Naive thymus-derived CD8-positive, alpha-beta T cell (primary cell): ENCODE measurements around the gene PTPN5. TPM values are rescaled to one million over a fixed set of nuclear protein-coding genes. Genes with fewer than 3 reads are reported as not detected.

Experiments
- ATAC-seq, 2 donors: fragments of 150-1000 bp; cut with Tn5 transposase in 1 of 2; sonication (Bioruptor Pico), chemical (Tn5 transposase) in 1 of 2; 1 replicate in 1 of 2; 2 replicates in 1 of 2; pipeline ENCODE4 v1.10.0; 2021; ENCODE audit warnings: mild to moderate bottlenecking in 2 of 2, moderate library complexity in 2 of 2
- POLR2A ChIA-PET: fragments of 350-600 bp; sonication (Branson Sonifier 250); formaldehyde crosslinking; loops from one replicate; lab custom pipeline; 2021; ENCODE audit warnings: antibody characterized with exemption; lab: Charles Lee
- DNase-seq, 10 donors: peaks; one replicate each; pipeline versions ENCODE4 v3.0.0 to v3.0.0-alpha.2; 2020 to 2022
- H3K27ac Mint-ChIP-seq, 10 donors: one replicate each; pipeline ENCODE4 v1.8.0; 2020 to 2022; ENCODE audit warnings: mild to moderate bottlenecking in 10 of 10, mixed read lengths in 10 of 10, moderate library complexity in 4 of 10, inconsistent platforms in 1 of 10
- H3K27me3 Mint-ChIP-seq, 5 donors: one replicate each; pipeline ENCODE4 v1.8.0; 2021 to 2022; ENCODE audit warnings: mixed read lengths in 5 of 5
- H3K36me3 Mint-ChIP-seq, 3 donors: one replicate each; pipeline ENCODE4 v1.8.0; 2020 to 2022; ENCODE audit warnings: mixed read lengths in 3 of 3, mild to moderate bottlenecking in 2 of 3, inconsistent platforms in 1 of 3
- H3K4me1 Mint-ChIP-seq, 4 donors: one replicate each; pipeline ENCODE4 v1.8.0; 2021 to 2022; ENCODE audit warnings: mixed read lengths in 4 of 4
- H3K4me3 Mint-ChIP-seq, 10 donors: one replicate each; pipeline ENCODE4 v1.8.0; 2020 to 2022; ENCODE audit warnings: mild to moderate bottlenecking in 10 of 10, mixed read lengths in 10 of 10, moderate library complexity in 6 of 10, inconsistent platforms in 1 of 10
- H3K9me3 Mint-ChIP-seq, 9 donors: one replicate each; pipeline ENCODE4 v1.8.0; 2020 to 2022; ENCODE audit warnings: mixed read lengths in 9 of 9, mild to moderate bottlenecking in 3 of 9, inconsistent platforms in 1 of 9, moderate library complexity in 1 of 9
- polyA plus RNA-seq, 3 donors: library from polyadenylated mRNA; unstranded; fragments of 300-500 nt; fragmentation: Illumina TruSeq; gene quantifications; one replicate each; pipeline ENCODE4 v1.2.3, GENCODE V29; 2021
- total RNA-seq, 8 experiments: library from RNA in 2 of 8; stranded (reverse) in 2 of 8; gene quantifications; one replicate each; pipeline ENCODE4 v1.2.3 and lab custom pipeline; 2021 to 2026

PTPN5 gene
- total and polyA plus RNA-seq, 5 experiments from 2014 or later, result not detected

DNA sequence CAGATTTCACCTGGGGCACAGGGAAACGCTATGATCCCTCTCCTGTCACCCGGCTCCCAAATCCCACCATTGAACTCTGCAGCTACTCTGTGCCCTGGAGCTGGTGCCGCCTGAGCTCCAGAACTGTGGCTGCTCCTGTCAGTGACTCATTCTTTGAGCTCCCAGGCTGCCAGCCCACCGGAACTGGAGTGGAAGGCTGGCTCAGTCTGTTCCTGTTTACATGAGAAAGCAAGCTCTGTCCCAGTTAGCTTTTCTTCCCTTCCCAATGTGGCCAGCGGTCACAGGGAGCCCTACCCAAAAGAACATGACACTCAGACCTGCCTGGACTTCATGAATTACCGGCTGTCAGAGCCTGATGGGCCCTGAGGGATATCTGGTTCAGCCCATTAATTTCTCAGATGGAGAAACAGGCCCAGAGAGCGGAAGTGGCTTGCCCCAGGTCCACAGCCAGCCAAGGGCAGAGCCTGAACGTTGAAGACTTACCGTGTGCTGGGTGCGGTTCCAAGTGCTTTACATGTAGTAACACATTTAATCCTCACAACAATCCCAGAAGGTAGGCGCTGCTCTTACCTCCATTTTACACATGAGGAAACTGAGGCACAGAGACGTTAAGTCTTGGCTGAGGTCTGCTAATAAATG lies 41.8 kb downstream of the PTPN5 start:
- Mint-ChIP-seq H3K4me3 (no peak overlapping the region), H3K36me3 (no peaks in the 10 kb centered on the region), H3K9me3 (no peaks in the 10 kb centered on the region), H3K27ac (no peak overlapping the region), H3K27me3 (peaks cover 5 to 25% (median 8%) of the 10 kb centered on the region in 5 donors), H3K4me1 (peaks cover 0 to 1% (median 0%) of the 10 kb centered on the region in 4 donors)
- ATAC-seq, result no peak
- peak in 1 of 10 donors; percentile 24 for DNase-seq
- POLR2A ChIA-PET, result no interaction called here

GRCh38 chr11:18748766-18749365 lies 42.7 kb downstream of the PTPN5 start:
- no peaks in the 10 kb centered on the region for H3K9me3 Mint-ChIP-seq
- ATAC-seq (no peak), DNase-seq (peak in 1 of 10 donors; percentile 53)

DNA sequence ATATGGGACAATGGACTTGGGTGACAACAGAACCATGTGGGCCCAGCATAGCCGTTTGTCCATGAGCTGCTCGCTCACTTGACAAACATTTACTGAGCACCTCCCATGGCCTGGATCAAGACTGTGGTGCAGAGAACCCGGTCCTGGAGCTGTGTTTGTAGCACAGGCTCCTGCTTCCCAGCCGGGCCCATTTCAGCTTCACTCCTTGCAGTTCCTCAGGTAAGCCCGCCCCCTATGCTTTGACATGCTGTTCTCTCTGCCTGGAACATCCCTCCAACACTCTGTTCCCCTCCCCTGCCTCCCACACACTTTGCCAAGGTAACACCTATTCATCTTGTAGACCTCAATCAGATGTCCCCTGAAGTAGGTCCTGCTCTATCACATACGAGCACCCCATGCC lies 46.3 kb downstream of the PTPN5 start:
- Mint-ChIP-seq H3K4me1 (no peaks in the 10 kb centered on the region), H3K4me3 (no peak overlapping the region), H3K27ac (no peak overlapping the region), H3K9me3 (no peaks in the 10 kb centered on the region), H3K36me3 (no peaks in the 10 kb centered on the region), H3K27me3 (peaks cover 0 to 6% (median under 1%) of the 10 kb centered on the region in 5 donors)
- POLR2A ChIA-PET, result no interaction called here
- no peak for ATAC-seq
- DNase-seq, result peak in 1 of 10 donors; percentile 55

More at GRCh38 chr11:18748766-18749365, 42.7 kb downstream of the PTPN5 start:
- Mint-ChIP-seq H3K4me3 (no peak overlapping the region), H3K4me1 (peaks cover 0 to 1% (median 0%) of the 10 kb centered on the region in 4 donors), H3K27ac (no peak overlapping the region), H3K27me3 (peaks cover 4 to 23% (median 6%) of the 10 kb centered on the region in 5 donors), H3K36me3 (no peaks in the 10 kb centered on the region)
- POLR2A ChIA-PET, result no interaction called here

GRCh38 chr11:18743900-18744514 lies 47.6 kb downstream of the PTPN5 start:
- ATAC-seq (no peak), DNase-seq (peak in 1 of 10 donors; percentile 54)
- Mint-ChIP-seq H3K4me1 (peaks cover 0 to 3% (median 0%) of the 10 kb centered on the region in 4 donors), H3K9me3 (no peaks in the 10 kb centered on the region), H3K4me3 (no peak overlapping the region), H3K27me3 (peaks cover 0 to 2% (median 0%) of the 10 kb centered on the region in 5 donors), H3K27ac (no peak overlapping the region), H3K36me3 (no peaks in the 10 kb centered on the region)
- POLR2A ChIA-PET, result no interaction called here

DNA sequence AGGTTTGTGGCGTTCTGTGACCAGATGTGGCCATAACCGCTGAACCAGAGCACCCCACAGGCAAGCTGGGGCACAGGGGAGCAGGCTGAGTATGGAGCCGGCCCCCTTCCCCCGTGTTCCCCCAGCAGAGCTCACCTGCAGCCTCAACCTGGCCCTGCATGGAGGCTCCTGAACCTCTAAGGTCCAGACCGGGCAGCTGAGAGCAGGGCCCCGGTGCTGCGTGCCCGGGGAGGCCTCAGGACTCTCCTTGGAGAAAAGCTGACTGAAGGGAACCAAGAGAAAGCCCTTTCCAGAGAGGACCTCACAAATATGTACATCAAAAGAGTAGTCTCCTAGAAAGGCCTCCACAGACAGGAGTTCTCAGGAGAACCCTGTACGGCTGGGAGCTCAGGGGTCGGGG lies 48.2 kb downstream of the PTPN5 start:
- Mint-ChIP-seq H3K9me3 (no peaks in the 10 kb centered on the region), H3K27ac (no peak overlapping the region), H3K4me3 (no peak overlapping the region), H3K4me1 (peaks cover 0 to 3% (median 0%) of the 10 kb centered on the region in 4 donors), H3K36me3 (no peaks in the 10 kb centered on the region), H3K27me3 (peaks cover 0 to 2% (median 0%) of the 10 kb centered on the region in 5 donors)
- DNase-seq, result peak in 1 of 10 donors; percentile 11
- no peak for ATAC-seq
- POLR2A ChIA-PET, result no interaction called here

GRCh38 chr11:18741783-18742182 lies 49.8 kb downstream of the PTPN5 start:
- ATAC-seq (no peak), DNase-seq (peak in 1 of 10 donors; percentile 21)
- no peaks in the 10 kb centered on the region for H3K9me3 Mint-ChIP-seq
- H3K36me3 Mint-ChIP-seq, result no peaks in the 10 kb centered on the region
- peaks cover 0 to 2% (median 0%) of the 10 kb centered on the region in 5 donors for H3K27me3 Mint-ChIP-seq
- no peak overlapping the region for H3K27ac Mint-ChIP-seq
- H3K4me3 Mint-ChIP-seq, result no peak overlapping the region
- H3K4me1 Mint-ChIP-seq, result peaks cover 0 to 3% (median 0%) of the 10 kb centered on the region in 4 donors
- POLR2A ChIA-PET, result no interaction called here

GRCh38 chr11:18739685-18740084 lies 51.9 kb downstream of the PTPN5 start:
- ATAC-seq (no peak), DNase-seq (peak in 1 of 10 donors; percentile 43)
- H3K9me3 Mint-ChIP-seq, result no peaks in the 10 kb centered on the region
- H3K4me3 Mint-ChIP-seq, result no peak overlapping the region
- H3K4me1 Mint-ChIP-seq, result peaks cover 0 to 3% (median 0%) of the 10 kb centered on the region in 4 donors
- H3K27ac Mint-ChIP-seq, result peak overlapping the region in 1 of 10 donors; percentile 30
- peaks cover 0 to 4% (median 2%) of the 10 kb centered on the region in 5 donors for H3K27me3 Mint-ChIP-seq
- POLR2A ChIA-PET, result no interaction called here
- H3K36me3 Mint-ChIP-seq, result no peaks in the 10 kb centered on the region

DNA sequence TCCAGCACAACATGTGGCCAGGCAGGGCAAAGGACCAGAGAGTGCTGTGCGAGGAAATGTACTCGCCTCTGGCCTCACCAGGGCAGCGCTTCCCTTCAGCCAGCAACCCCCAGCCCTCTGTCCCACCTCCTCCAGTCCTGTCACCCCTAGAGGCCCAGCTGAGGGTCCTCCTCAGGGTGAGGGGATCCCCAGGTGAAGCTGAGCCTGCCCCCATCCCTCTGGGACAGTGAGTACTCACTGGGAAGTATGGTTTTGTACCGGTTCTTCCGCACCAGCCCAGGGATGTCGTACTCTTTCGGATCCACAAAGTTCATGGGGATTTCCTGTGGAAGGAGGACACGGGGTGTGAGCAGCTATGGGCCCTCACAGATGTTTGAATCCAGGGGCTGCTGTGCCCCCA lies 54.0 kb downstream of the PTPN5 start:
- DNase-seq (peak in 1 of 10 donors; percentile 10), ATAC-seq (no peak)
- no peaks in the 10 kb centered on the region for H3K36me3 Mint-ChIP-seq
- POLR2A ChIA-PET, result no interaction called here
- H3K27me3 Mint-ChIP-seq, result peaks cover 0 to 4% (median 2%) of the 10 kb centered on the region in 5 donors
- H3K4me3 Mint-ChIP-seq, result no peak overlapping the region
- no peak overlapping the region for H3K27ac Mint-ChIP-seq
- H3K9me3 Mint-ChIP-seq, result no peaks in the 10 kb centered on the region
- peaks cover 0 to 3% (median 0%) of the 10 kb centered on the region in 4 donors for H3K4me1 Mint-ChIP-seq

- Mint-ChIP-seq H3K4me1 (peaks cover 3 to 7% (median 5%) of the 10 kb centered on the region in 4 donors), H3K27me3 (peaks cover 0 to 4% (median 2%) of the 10 kb centered on the region in 5 donors), H3K4me3 (no peak overlapping the region), H3K9me3 (no peaks in the 10 kb centered on the region), H3K36me3 (no peaks in the 10 kb centered on the region), H3K27ac (peak overlapping the region in 1 of 10 donors; percentile 27)
- no peak for ATAC-seq
- peak in 1 of 10 donors; percentile 31 for DNase-seq
- POLR2A ChIA-PET, result no interaction called here
Measured at GRCh38 chr11:18736590-18737148, 54.9 kb downstream of the PTPN5 start.

DNA sequence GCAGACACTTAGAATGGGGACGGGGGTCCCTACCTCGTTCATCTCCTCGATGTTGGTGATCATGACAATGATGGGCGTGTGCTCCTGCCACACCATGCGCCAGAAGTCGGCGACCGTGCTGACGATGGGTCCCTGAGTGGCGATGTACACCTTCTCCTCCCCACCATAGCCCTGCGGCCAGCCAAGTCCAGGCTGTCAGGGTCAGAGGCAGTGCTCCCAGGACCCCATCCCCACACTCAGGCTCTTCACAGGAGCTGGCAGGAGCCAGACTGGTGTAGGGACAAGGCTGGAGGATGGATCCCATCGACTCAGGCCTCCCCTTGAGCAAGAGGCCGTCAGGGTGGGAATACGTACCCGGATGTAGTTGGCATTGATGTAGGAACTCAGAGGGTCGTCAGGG lies 58.4 kb downstream of the PTPN5 start:
- Mint-ChIP-seq H3K4me1 (peaks cover 6 to 10% (median 8%) of the 10 kb centered on the region in 4 donors), H3K36me3 (no peaks in the 10 kb centered on the region), H3K27ac (no peak overlapping the region), H3K9me3 (no peaks in the 10 kb centered on the region), H3K4me3 (no peak overlapping the region), H3K27me3 (peaks cover 0 to 4% (median 2%) of the 10 kb centered on the region in 5 donors)
- no peak for DNase-seq
- POLR2A ChIA-PET, result no interaction called here
- ATAC-seq, result no peak

DNA sequence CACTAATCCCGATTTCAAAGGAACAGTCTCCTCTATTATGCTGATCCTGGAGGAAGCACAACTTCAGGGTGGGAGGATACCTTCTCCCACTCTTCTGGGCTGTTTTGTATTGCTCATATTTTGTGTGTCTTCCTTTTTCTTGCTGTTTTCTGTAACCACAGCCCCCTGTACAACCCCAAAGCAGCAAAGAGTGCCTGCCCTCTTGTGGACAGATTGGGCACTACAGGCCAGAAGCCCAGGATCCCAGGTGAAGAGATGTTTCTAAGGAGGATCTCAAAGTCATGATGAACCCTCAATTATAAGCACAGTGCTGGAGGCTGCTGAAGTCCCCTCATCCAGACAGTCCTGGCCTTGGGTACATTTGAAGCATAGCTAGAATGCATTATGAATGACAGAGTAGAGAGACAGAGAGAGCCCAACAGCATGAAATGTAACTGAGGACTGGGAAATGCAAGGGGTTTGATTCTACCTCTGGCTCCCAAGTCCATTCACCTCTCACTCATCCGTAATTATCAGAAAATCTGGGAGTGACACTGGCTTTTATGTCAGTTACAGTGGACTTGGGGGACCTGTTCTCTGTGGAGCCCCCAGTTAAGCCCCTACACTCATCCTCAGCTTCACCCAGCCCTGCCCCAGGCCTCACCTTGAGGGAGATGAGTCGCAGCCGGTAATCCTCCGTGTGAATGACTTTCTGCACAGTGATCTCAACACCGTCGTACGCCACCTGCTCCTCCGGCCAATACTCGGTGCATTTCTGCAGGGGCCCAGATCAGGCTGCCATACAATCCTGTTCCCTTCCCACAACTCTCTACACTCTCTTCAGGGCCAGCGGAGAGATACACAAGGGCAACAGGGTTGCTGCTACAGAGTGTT lies 59.4 kb downstream of the PTPN5 start:
- Mint-ChIP-seq H3K36me3 (no peaks in the 10 kb centered on the region), H3K27me3 (peaks cover 0 to 5% (median 2%) of the 10 kb centered on the region in 5 donors), H3K9me3 (no peaks in the 10 kb centered on the region), H3K4me1 (peaks cover 11 to 19% (median 14%) of the 10 kb centered on the region in 4 donors), H3K4me3 (no peak overlapping the region), H3K27ac (peak overlapping the region in 4 of 10 donors; percentile 35 to 69 (median 57))
- ATAC-seq, result peak; percentile 78 to 81
- peak; percentile 52 to 82 (median 73) for DNase-seq
- POLR2A ChIA-PET, result no interaction called here

GRCh38 chr11:18731441-18731840 lies 60.2 kb downstream of the PTPN5 start:
- DNase-seq (no peak), ATAC-seq (no peak)
- Mint-ChIP-seq H3K27ac (peak overlapping the region in 2 of 10 donors; percentile 35 to 69), H3K9me3 (no peaks in the 10 kb centered on the region), H3K36me3 (no peaks in the 10 kb centered on the region), H3K4me3 (no peak overlapping the region), H3K27me3 (peaks cover 0 to 5% (median 2%) of the 10 kb centered on the region in 5 donors), H3K4me1 (peaks cover 11 to 19% (median 14%) of the 10 kb centered on the region in 4 donors)
- POLR2A ChIA-PET, result interaction anchor here (0.9 to 1.0 kb wide), 2 partner anchors 9 to 98 kb away, joined by 3 to 5 read pairs; partner anchors contain the start of gene SPTY2D1
